NT2/D1 (cell line): ENCODE data around the gene SLFN14.

Source experiments
- DNase-seq: peaks from one replicate; pipeline ENCODE4 v3.0.0-alpha.2; 2011; ENCODE audit warnings: low read depth, low spot score
- H3K27me3 ChIP-seq: 2 replicates; pipeline ENCODE4 v1.6.0; 2011; ENCODE audit warnings: mild to moderate bottlenecking; ENCODE audit not compliant: insufficient read length, insufficient read depth
- H3K36me3 ChIP-seq: 2 replicates; pipeline ENCODE4 v1.6.1; 2011; ENCODE audit warnings: mild to moderate bottlenecking, low read length, mixed read lengths; ENCODE audit not compliant: insufficient read depth, insufficient read length
- H3K4me1 ChIP-seq: 2 replicates; pipeline ENCODE4 v1.5.1; 2011; ENCODE audit not compliant: insufficient read depth, insufficient read length
- H3K4me3 ChIP-seq: 2 replicates; pipeline ENCODE4 v1.5.1; 2011; ENCODE audit warnings: low read depth; ENCODE audit not compliant: insufficient read length
- H3K9ac ChIP-seq: 2 replicates; pipeline ENCODE4 v1.6.0; 2011; ENCODE audit warnings: low read depth; ENCODE audit not compliant: insufficient read length
- H3K9me3 ChIP-seq: 2 replicates; pipeline ENCODE4 v1.5.1; 2011; ENCODE audit warnings: mild to moderate bottlenecking, low read length; ENCODE audit not compliant: insufficient read depth
- SUZ12 ChIP-seq: IDR thresholded peaks from 2 replicates; pipeline ENCODE4 v1.6.1; 2011; ENCODE audit not compliant: insufficient read length, insufficient read depth; ENCODE audit errors: extremely low read depth
- YY1 ChIP-seq: IDR thresholded peaks from 2 replicates; pipeline ENCODE4 v1.6.1; 2011; ENCODE audit not compliant: insufficient read length, insufficient read depth
- ZNF274 ChIP-seq: IDR thresholded peaks from 2 replicates; pipeline ENCODE4 v1.6.1; 2011; ENCODE audit warnings: mild to moderate bottlenecking, low read depth, low read length

SLFN14 gene

GRCh38 chr17:35546487-35546886 is 14.1 kb downstream of the SLFN14 start:
- H3K9ac ChIP-seq = no peak overlapping the region
- H3K9me3 ChIP-seq = no peaks in the 10 kb centered on the region
- H3K36me3 ChIP-seq = no peaks in the 10 kb centered on the region
- H3K4me3 ChIP-seq = no peak overlapping the region
- no peaks in the 10 kb centered on the region for H3K4me1 ChIP-seq
- DNase-seq = no peak
- no peaks in the 10 kb centered on the region for H3K27me3 ChIP-seq
- TF ChIP-seq SUZ12 (no peak), ZNF274 (no peak), YY1 (no peak)

GRCh38 chr17:35545150-35545549 is 15.5 kb downstream of the SLFN14 start:
- Histone ChIP-seq H3K9ac (no peak overlapping the region), H3K4me3 (no peak overlapping the region), H3K27me3 (no peaks in the 10 kb centered on the region), H3K9me3 (no peaks in the 10 kb centered on the region), H3K36me3 (no peaks in the 10 kb centered on the region), H3K4me1 (no peaks in the 10 kb centered on the region)
- DNase-seq = no peak
- no peak for TF ChIP-seq SUZ12
- no peak for TF ChIP-seq YY1
- TF ChIP-seq ZNF274 = no peak

GRCh38 chr17:35543856-35544255 is 16.8 kb downstream of the SLFN14 start:
- H3K4me3 ChIP-seq = no peak overlapping the region
- TF ChIP-seq YY1 (no peak), SUZ12 (no peak), ZNF274 (no peak)
- H3K4me1 ChIP-seq = no peaks in the 10 kb centered on the region
- H3K36me3 ChIP-seq = no peaks in the 10 kb centered on the region
- H3K27me3 ChIP-seq = no peaks in the 10 kb centered on the region
- DNase-seq = no peak
- H3K9ac ChIP-seq = no peak overlapping the region
- H3K9me3 ChIP-seq = no peaks in the 10 kb centered on the region

- no peak for DNase-seq
- no peaks in the 10 kb centered on the region for H3K9me3 ChIP-seq
- no peaks in the 10 kb centered on the region for H3K27me3 ChIP-seq
- TF ChIP-seq ZNF274 (no peak), SUZ12 (no peak), YY1 (no peak)
- H3K4me3 ChIP-seq = no peak overlapping the region
- H3K4me1 ChIP-seq = no peaks in the 10 kb centered on the region
- H3K9ac ChIP-seq = no peak overlapping the region
- H3K36me3 ChIP-seq = no peaks in the 10 kb centered on the region
Observed at GRCh38 chr17:35542990-35543389, 17.6 kb downstream of the SLFN14 start.

- DNase-seq = no peak
- H3K9me3 ChIP-seq = no peaks in the 10 kb centered on the region
- H3K9ac ChIP-seq = no peak overlapping the region
- no peaks in the 10 kb centered on the region for H3K36me3 ChIP-seq
- no peaks in the 10 kb centered on the region for H3K4me1 ChIP-seq
- H3K27me3 ChIP-seq = no peaks in the 10 kb centered on the region
- no peak overlapping the region for H3K4me3 ChIP-seq
- TF ChIP-seq SUZ12 (no peak), YY1 (no peak), ZNF274 (no peak)
Observed at GRCh38 chr17:35541434-35541833, 19.2 kb downstream of the SLFN14 start.

- no peaks in the 10 kb centered on the region for H3K9me3 ChIP-seq
- DNase-seq = no peak
- H3K4me3 ChIP-seq = no peak overlapping the region
- no peaks in the 10 kb centered on the region for H3K36me3 ChIP-seq
- H3K4me1 ChIP-seq = no peaks in the 10 kb centered on the region
- H3K27me3 ChIP-seq = no peaks in the 10 kb centered on the region
- no peak for TF ChIP-seq YY1
- no peak for TF ChIP-seq SUZ12
- no peak for TF ChIP-seq ZNF274
- no peak overlapping the region for H3K9ac ChIP-seq
Observed at GRCh38 chr17:35540589-35541404, 19.8 kb downstream of the SLFN14 start.

GRCh38 chr17:35539659-35540026 is 21.0 kb downstream of the SLFN14 start:
- H3K4me1 ChIP-seq = no peaks in the 10 kb centered on the region
- H3K9ac ChIP-seq = no peak overlapping the region
- no peak for TF ChIP-seq ZNF274
- no peak for TF ChIP-seq YY1
- TF ChIP-seq SUZ12 = no peak
- no peak for DNase-seq
- H3K9me3 ChIP-seq = no peaks in the 10 kb centered on the region
- H3K4me3 ChIP-seq = no peak overlapping the region
- no peaks in the 10 kb centered on the region for H3K36me3 ChIP-seq
- no peaks in the 10 kb centered on the region for H3K27me3 ChIP-seq
